CD4-positive, alpha-beta memory T cell (primary cell): ENCODE results near the gene GSTO1. TPM values are rescaled to one million over a fixed set of nuclear protein-coding genes. Genes with fewer than 3 reads are reported as not detected.
"Not testable (repeated sequence)": the region's sequence is repeated elsewhere in the genome, so short reads cannot be mapped to it uniquely, and the experiment has no call there.

ENCODE experiments used
- CTCF ChIA-PET: fragments of 350-600 bp; sonication (Branson Sonifier 250); formaldehyde crosslinking; loops from one replicate; lab custom pipeline; 2021; ENCODE audit warnings: inconsistent platforms; ENCODE audit not compliant: partially characterized antibody; lab: Charles Lee
- POLR2A ChIA-PET: fragments of 350-600 bp; sonication (Branson Sonifier 250); formaldehyde crosslinking; loops from one replicate; lab custom pipeline; 2021; ENCODE audit not compliant: partially characterized antibody; lab: Charles Lee
- DNase-seq, 5 donors: peaks; one replicate each; pipeline versions ENCODE4 v3.0.0 to v3.0.0-alpha.2; 2020 to 2022; ENCODE audit warnings: mixed read lengths in 1 of 5
- H3K27ac ChIP-seq: one replicate; pipeline ENCODE4 v1.7.0; 2013; ENCODE audit warnings: low read depth, low read length
- H3K27me3 ChIP-seq: 2 replicates; pipeline ENCODE4 v1.7.0; 2013; ENCODE audit warnings: mild to moderate bottlenecking, low read length, moderate library complexity; ENCODE audit not compliant: insufficient read depth
- H3K36me3 ChIP-seq: 2 replicates; pipeline ENCODE4 v1.7.0; 2013; ENCODE audit warnings: mild to moderate bottlenecking, low read length, moderate library complexity; ENCODE audit not compliant: insufficient read depth
- H3K4me1 ChIP-seq: 2 replicates; pipeline ENCODE4 v1.7.0; 2013; ENCODE audit warnings: mild to moderate bottlenecking, low read length, moderate library complexity; ENCODE audit not compliant: insufficient read depth
- H3K4me3 ChIP-seq, 2 donors: one replicate each; pipeline ENCODE4 v1.7.0; 2013; ENCODE audit warnings: low read length in 2 of 2, mild to moderate bottlenecking in 1 of 2
- H3K9me3 ChIP-seq, 2 donors: one replicate each; pipeline ENCODE4 v1.7.0; 2013; ENCODE audit warnings: low read length in 2 of 2, control low read depth in 1 of 2; ENCODE audit not compliant: control insufficient read depth in 1 of 2
- H3K27ac Mint-ChIP-seq, 7 donors: one replicate each; pipeline ENCODE4 v1.8.0; 2020 to 2021; ENCODE audit warnings: mixed read lengths in 7 of 7, mild to moderate bottlenecking in 6 of 7, inconsistent platforms in 3 of 7, moderate library complexity in 3 of 7
- H3K27me3 Mint-ChIP-seq, 2 donors: one replicate each; pipeline ENCODE4 v1.8.0; 2020 to 2021; ENCODE audit warnings: mixed read lengths in 2 of 2
- H3K36me3 Mint-ChIP-seq, 2 donors: one replicate each; pipeline ENCODE4 v1.8.0; 2020 to 2021; ENCODE audit warnings: mixed read lengths in 2 of 2, inconsistent platforms in 1 of 2, mild to moderate bottlenecking in 1 of 2
- H3K4me1 Mint-ChIP-seq, 4 donors: one replicate each; pipeline ENCODE4 v1.8.0; 2020 to 2021; ENCODE audit warnings: mixed read lengths in 4 of 4, mild to moderate bottlenecking in 1 of 4
- H3K4me3 Mint-ChIP-seq, 8 donors: one replicate each; pipeline ENCODE4 v1.8.0; 2020 to 2021; ENCODE audit warnings: mixed read lengths in 8 of 8, mild to moderate bottlenecking in 7 of 8, moderate library complexity in 6 of 8, inconsistent platforms in 3 of 8
- H3K9me3 Mint-ChIP-seq, 8 donors: one replicate each; pipeline ENCODE4 v1.8.0; 2020 to 2021; ENCODE audit warnings: mixed read lengths in 8 of 8, mild to moderate bottlenecking in 5 of 8, inconsistent platforms in 3 of 8, moderate library complexity in 1 of 8
- intact Hi-C: fragments of 100-400 bp; cut with micrococcal nuclease; formaldehyde crosslinking; loops from one replicate; pipeline ENCODE4 v1.15.1; 2023
- polyA plus RNA-seq, 2 donors: library from polyadenylated mRNA; unstranded; fragments of 300-500 nt; fragmentation: Illumina TruSeq; gene quantifications; one replicate each; pipeline ENCODE4 v1.2.3, GENCODE V29; 2021
- total RNA-seq, 2 experiments: library from RNA; stranded (reverse); gene quantifications; one replicate each; pipeline ENCODE4 v1.2.3, GENCODE V29; 2021

Gene GSTO1
- total and polyA plus RNA-seq, 4 experiments from 2014 or later = 52.8 to 207 (median 105) TPM

DNA sequence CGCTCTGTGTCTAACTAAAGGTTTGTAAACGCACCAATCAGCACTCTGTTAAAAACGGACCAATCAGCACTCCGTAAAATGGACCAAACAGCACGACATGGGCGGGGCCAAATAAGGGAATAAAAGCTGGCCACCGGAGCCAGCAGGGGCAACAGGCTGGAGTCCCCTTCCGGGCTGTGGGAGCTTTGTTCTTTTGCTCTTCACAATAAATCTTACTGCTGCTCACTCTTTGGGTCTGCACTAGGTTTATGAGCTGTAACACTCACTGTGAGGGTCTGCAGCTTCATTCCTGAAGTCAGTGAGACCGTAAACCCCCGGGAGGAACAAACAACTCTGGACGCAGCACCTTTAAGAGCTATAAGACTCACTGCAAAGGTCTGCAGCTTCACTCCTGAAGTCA, 5.8 kb upstream of the GSTO1 start:
- H3K27me3 ChIP-seq, H3K36me3 Mint-ChIP-seq, H3K27me3 Mint-ChIP-seq, DNase-seq, H3K9me3 Mint-ChIP-seq, H3K9me3 ChIP-seq, POLR2A ChIA-PET, H3K4me3 Mint-ChIP-seq, intact Hi-C loops, H3K36me3 ChIP-seq, H3K4me1 Mint-ChIP-seq, H3K4me1 ChIP-seq, H3K27ac Mint-ChIP-seq, H3K4me3 ChIP-seq, H3K27ac ChIP-seq: not testable (repeated sequence)
- CTCF ChIA-PET = interaction anchor here (0.6 to 2.4 kb wide), 2 partner anchors 26 to 266 kb away, joined by 3 to 14 read pairs; no protein-coding TSS in a partner anchor

DNA sequence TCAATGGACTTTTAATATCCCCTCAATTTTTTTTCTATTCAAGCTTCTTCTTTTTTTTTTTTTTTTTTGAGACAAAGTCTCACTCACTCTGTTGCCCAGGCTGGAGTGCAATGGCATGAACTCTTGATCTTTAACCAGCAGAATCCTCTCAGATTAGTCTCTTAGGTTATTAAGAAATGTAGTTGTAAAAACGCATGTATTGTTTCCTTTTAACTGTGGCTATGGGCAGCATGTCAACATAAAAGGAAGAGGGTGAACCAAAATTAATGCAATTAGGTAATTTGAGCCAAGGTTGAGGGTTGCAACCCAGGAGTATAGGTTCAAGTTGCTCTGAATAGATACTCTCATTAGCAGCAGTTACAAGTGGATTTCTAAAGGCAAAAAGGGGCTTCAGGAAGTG, 4.3 kb upstream of the GSTO1 start:
- CTCF ChIA-PET = interaction anchor here (1.6 kb wide), 1 partner anchor 24 kb away, joined by 7 read pairs; no protein-coding TSS in a partner anchor
- Mint-ChIP-seq H3K27me3 (peaks cover 5% of the 10 kb centered on the region in 2 donors), H3K4me1 (peaks cover 9 to 13% (median 10%) of the 10 kb centered on the region in 4 donors), H3K9me3 (peaks cover 0 to 2% (median 0%) of the 10 kb centered on the region in 8 donors), H3K4me3 (no peak overlapping the region), H3K36me3 (peaks cover 0 to 4% of the 10 kb centered on the region in 2 donors), H3K27ac (no peak overlapping the region)
- intact Hi-C loops = no loop called here
- Histone ChIP-seq H3K9me3 (no peaks in the 10 kb centered on the region), H3K4me3 (no peak overlapping the region), H3K36me3 (no peaks in the 10 kb centered on the region), H3K27me3 (no peaks in the 10 kb centered on the region), H3K27ac (no peak overlapping the region), H3K4me1 (peaks cover 6% of the 10 kb centered on the region)
- POLR2A ChIA-PET = no interaction called here
- DNase-seq = no peak

DNA sequence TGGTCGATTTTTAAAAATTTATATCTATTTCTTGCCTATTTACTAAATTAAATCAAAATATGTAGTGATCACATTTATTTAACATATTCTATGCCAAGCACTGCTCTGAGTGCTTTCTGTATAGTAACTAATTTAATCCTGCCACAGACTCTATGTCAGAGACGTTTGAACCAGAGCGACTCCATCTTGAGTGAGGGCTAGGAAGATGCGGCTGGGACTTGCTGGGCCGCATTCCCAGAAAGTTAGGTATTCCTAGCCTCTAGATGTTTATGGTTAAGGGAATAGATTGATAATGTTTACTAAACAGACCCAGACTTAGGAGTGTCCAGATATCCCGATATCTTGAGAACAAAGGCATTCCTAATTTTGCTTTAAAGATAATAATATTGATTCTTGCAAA, 3.2 kb upstream of the GSTO1 start:
- no peak overlapping the region for H3K4me3 Mint-ChIP-seq
- H3K27me3 Mint-ChIP-seq = peaks cover 5% of the 10 kb centered on the region in 2 donors
- ChIA-PET POLR2A (no interaction called here), CTCF (no interaction called here)
- Histone ChIP-seq H3K27ac (no peak overlapping the region), H3K27me3 (no peaks in the 10 kb centered on the region), H3K9me3 (no peaks in the 10 kb centered on the region), H3K4me3 (no peak overlapping the region), H3K36me3 (no peaks in the 10 kb centered on the region), H3K4me1 (peaks cover 14% of the 10 kb centered on the region)
- H3K36me3 Mint-ChIP-seq = peaks cover 4 to 6% of the 10 kb centered on the region in 2 donors
- H3K9me3 Mint-ChIP-seq = peaks cover 0 to 2% (median 0%) of the 10 kb centered on the region in 8 donors
- no peak overlapping the region for H3K27ac Mint-ChIP-seq
- intact Hi-C loops = no loop called here
- DNase-seq = no peak
- peaks cover 14 to 23% (median 18%) of the 10 kb centered on the region in 4 donors for H3K4me1 Mint-ChIP-seq

DNA sequence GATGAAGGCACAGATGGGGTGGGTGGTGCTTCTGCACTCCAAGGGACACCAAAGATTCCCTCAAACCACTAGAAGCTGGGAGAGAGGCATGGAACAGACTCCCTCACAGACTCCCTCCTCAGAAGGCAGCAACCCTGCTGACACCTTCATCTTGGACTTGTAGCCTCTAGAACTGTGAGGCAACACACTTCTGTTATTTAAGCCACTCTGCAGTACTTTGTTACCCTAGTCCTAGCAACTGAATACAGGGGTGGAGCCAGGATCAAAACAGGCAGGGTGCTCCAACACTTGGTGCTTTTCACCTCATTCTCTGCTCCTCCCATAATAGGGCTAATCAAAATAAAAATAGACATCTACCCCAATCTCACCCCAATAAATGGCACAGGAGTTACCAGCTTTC, 2.3 kb upstream of the GSTO1 start:
- POLR2A ChIA-PET = no interaction called here
- Mint-ChIP-seq H3K27ac (no peak overlapping the region), H3K36me3 (peaks cover 0 to 10% of the 10 kb centered on the region in 2 donors), H3K27me3 (peaks cover 5% of the 10 kb centered on the region in 2 donors), H3K4me3 (peak overlapping the region in 2 of 8 donors; percentile 0 to 50), H3K4me1 (peaks cover 19 to 32% (median 25%) of the 10 kb centered on the region in 4 donors), H3K9me3 (no peaks in the 10 kb centered on the region)
- Histone ChIP-seq H3K9me3 (no peaks in the 10 kb centered on the region), H3K36me3 (no peaks in the 10 kb centered on the region), H3K27ac (no peak overlapping the region), H3K4me3 (no peak overlapping the region), H3K4me1 (peaks cover 23% of the 10 kb centered on the region), H3K27me3 (no peaks in the 10 kb centered on the region)
- DNase-seq = no peak
- CTCF ChIA-PET = interaction anchor here (1.7 to 6.3 kb wide), 2 partner anchors 22 to 39 kb away, joined by 4 to 73 read pairs; no protein-coding TSS in a partner anchor
- intact Hi-C loops = no loop called here

DNA sequence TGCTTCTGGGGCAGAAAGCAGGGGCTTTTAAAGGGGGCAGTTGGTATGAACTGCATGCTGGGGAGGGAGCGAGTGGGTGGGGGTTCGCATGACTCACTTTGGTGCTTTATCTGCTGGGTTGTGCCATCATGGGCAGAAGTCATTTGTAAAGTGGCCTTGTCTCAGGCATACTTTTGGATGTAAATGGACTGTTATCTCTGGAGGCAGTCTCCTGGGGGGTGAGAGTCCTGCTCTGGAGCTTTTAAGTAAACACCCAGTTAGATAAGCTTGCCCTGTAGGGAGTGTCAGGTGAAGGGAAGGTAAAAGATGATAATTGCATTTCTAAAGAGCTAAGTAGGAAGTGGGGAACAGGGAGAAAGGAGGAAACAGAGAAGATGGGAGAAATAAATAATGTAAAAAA, 1.6 kb upstream of the GSTO1 start:
- Histone ChIP-seq H3K27me3 (no peaks in the 10 kb centered on the region), H3K9me3 (no peaks in the 10 kb centered on the region), H3K36me3 (no peaks in the 10 kb centered on the region), H3K4me1 (peaks cover 30% of the 10 kb centered on the region), H3K4me3 (no peak overlapping the region), H3K27ac (no peak overlapping the region)
- Mint-ChIP-seq H3K9me3 (no peaks in the 10 kb centered on the region), H3K27ac (peak overlapping the region in 2 of 7 donors; percentile 37 to 82), H3K27me3 (peaks cover 3 to 5% of the 10 kb centered on the region in 2 donors), H3K4me1 (peaks cover 23 to 38% (median 29%) of the 10 kb centered on the region in 4 donors), H3K4me3 (peak overlapping the region in 7 of 8 donors; percentile 13 to 99 (median 84)), H3K36me3 (peaks cover 4 to 13% of the 10 kb centered on the region in 2 donors)
- intact Hi-C loops = no loop called here
- ChIA-PET POLR2A (interaction anchor here (1.0 to 3.2 kb wide), 3 partner anchors 11 to 21 kb away, joined by 5 to 15 read pairs (median 12); partner anchors contain the start of gene GSTO2), CTCF (interaction anchor here (1.0 to 6.3 kb wide), 4 partner anchors 17 to 132 kb away, joined by 3 to 73 read pairs (median 5); no protein-coding TSS in a partner anchor)
- DNase-seq = no peak

DNA sequence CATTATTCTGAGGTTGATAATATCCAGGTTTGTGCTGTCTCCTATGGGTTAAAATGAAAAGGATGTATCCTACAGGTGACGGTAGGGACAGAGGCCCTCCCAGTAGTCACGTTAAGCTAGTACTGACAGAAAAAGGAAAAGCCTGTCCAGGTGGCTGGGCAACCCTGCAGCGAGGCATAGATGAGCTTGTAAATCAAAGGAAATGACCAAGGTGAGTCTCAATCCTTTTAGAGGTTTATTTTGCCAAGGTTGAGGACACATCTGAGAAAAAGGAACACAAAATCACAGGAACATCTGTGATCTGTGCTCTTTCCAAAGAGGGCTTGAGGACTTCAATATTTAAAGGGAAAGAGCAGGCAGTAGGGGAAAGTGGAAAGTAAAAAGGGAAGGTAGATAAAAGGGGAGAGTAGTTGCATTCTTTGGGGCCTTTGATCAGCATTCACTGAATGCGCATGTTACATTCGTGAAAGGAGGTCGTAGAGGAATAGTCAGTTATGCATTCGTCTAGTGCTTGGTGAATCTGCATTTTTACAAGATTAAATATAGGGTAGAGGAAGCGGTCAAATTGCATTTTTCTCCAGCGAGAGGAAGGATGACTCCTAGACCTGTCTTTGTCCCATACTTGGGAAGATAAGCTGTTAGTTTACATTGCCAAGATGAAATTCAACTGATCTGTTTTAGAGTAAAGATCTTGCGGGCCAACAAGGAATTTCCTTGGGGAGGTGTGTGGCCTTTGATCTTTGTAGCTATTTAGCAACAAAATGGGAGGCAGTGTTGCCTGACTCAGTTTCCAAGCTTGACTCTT, 884 bp upstream of the GSTO1 start:
- Mint-ChIP-seq H3K9me3 (no peaks in the 10 kb centered on the region), H3K27ac (peak overlapping the region; percentile 38 to 97 (median 93)), H3K4me1 (peaks cover 28 to 45% (median 36%) of the 10 kb centered on the region in 4 donors), H3K27me3 (peaks cover under 1 to 2% of the 10 kb centered on the region in 2 donors), H3K4me3 (peak overlapping the region; percentile 84 to 99 (median 98)), H3K36me3 (peaks cover 8 to 19% of the 10 kb centered on the region in 2 donors)
- DNase-seq = no peak
- ChIA-PET CTCF (interaction anchor here (1.0 to 6.3 kb wide), 11 partner anchors 8 to 133 kb away, joined by 3 to 73 read pairs (median 4); partner anchors contain the start of gene GSTO2), POLR2A (interaction anchor here (1.0 to 3.3 kb wide), 8 partner anchors 10 to 132 kb away, joined by 3 to 59 read pairs (median 13); partner anchors contain the start of genes CFAP43, GSTO2, ITPRIP and SFR1)
- Histone ChIP-seq H3K9me3 (no peaks in the 10 kb centered on the region), H3K36me3 (peaks cover under 1% of the 10 kb centered on the region), H3K4me3 (peak overlapping the region; percentile 45 to 56), H3K4me1 (peaks cover 37% of the 10 kb centered on the region), H3K27ac (peak overlapping the region; percentile 75), H3K27me3 (no peaks in the 10 kb centered on the region)
- intact Hi-C loops = loop anchor here (1.0 kb wide), 1 partner anchor 22 kb away; the partner anchor contains the start of gene CFAP43
